IMR-90 (cell line): Measurements from ENCODE around the gene WWP2. TPM values are rescaled to one million over a fixed set of nuclear protein-coding genes. Genes with fewer than 3 reads are reported as not detected.
"Not testable (repeated sequence)": the region's sequence is repeated elsewhere in the genome, so short reads cannot be mapped to it uniquely, and the experiment has no call there.

ENCODE experiments used
- ATAC-seq: fragments of 200-7000 bp; cut with Tn5 transposase; 2 replicates; pipeline ENCODE4 v1.9.1; 2020; ENCODE audit warnings: low read depth, mild to moderate bottlenecking, moderate library complexity
- BruUV-seq: library from RNA; stranded (reverse); fragments of 400-500 nt; replicated peaks from 2 replicates; lab custom pipeline; 2021; lab: Mats Ljungman, UMichigan
- CTCF ChIA-PET: fragments of 300-600 bp; formaldehyde crosslinking; extraction: SDS; loops from one replicate; lab custom pipeline; 2021; ENCODE audit warnings: antibody characterized with exemption; lab: Yijun Ruan, JAX
- POLR2A ChIA-PET: fragments of 300-600 bp; sonication (Branson Sonifier 250); formaldehyde crosslinking; loops from one replicate; lab custom pipeline; 2022; ENCODE audit warnings: antibody characterized with exemption; ENCODE audit not compliant: unreplicated experiment; lab: Charles Lee
- DNase-seq: peaks from one replicate; pipeline ENCODE4 v3.0.0; 2013
- H2AFZ ChIP-seq: replicated peaks from 2 replicates; pipeline ENCODE3; 2013; ENCODE audit warnings: low read length, mild to moderate bottlenecking; ENCODE audit not compliant: poor library complexity
- H2AK5ac ChIP-seq: 2 replicates; pipeline ENCODE4 v1.6.1; 2013; ENCODE audit warnings: low read depth, low read length, inconsistent platforms
- H2AK9ac ChIP-seq: replicated peaks from 2 replicates; pipeline ENCODE3; 2013; ENCODE audit warnings: mild to moderate bottlenecking, low read depth, low read length, moderate library complexity; ENCODE audit not compliant: poor library complexity
- H2BK120ac ChIP-seq: 2 replicates; pipeline ENCODE4 v1.6.1; 2013; ENCODE audit warnings: low read depth, low read length, inconsistent platforms
- H2BK15ac ChIP-seq: 3 replicates; pipeline ENCODE4 v1.6.1; 2013; ENCODE audit warnings: low read depth, low read length, inconsistent platforms
- H2BK20ac ChIP-seq: 2 replicates; pipeline ENCODE4 v1.6.1; 2013; ENCODE audit warnings: low read depth, mild to moderate bottlenecking, inconsistent platforms, low read length, moderate library complexity
- H2BK5ac ChIP-seq: 2 replicates; pipeline ENCODE4 v1.6.1; 2013; ENCODE audit warnings: mild to moderate bottlenecking, low read depth, low read length, inconsistent platforms; ENCODE audit not compliant: poor library complexity, severe bottlenecking
- H3K14ac ChIP-seq: replicated peaks from 2 replicates; pipeline ENCODE4 v1.6.1; 2013; ENCODE audit warnings: low read depth, low read length, inconsistent platforms
- H3K18ac ChIP-seq: 2 replicates; pipeline ENCODE4 v1.6.1; 2013; ENCODE audit warnings: low read depth, low read length, control low read depth
- H3K23ac ChIP-seq: 2 replicates; pipeline ENCODE4 v1.6.1; 2013; ENCODE audit warnings: low read depth, low read length, inconsistent platforms
- H3K27ac ChIP-seq: 2 replicates; pipeline ENCODE4 v1.5.1; 2013; ENCODE audit warnings: mild to moderate bottlenecking, control low read depth, low read length; ENCODE audit not compliant: insufficient read depth
- H3K27me3 ChIP-seq: 2 replicates; pipeline ENCODE4 v1.6.1; 2013; ENCODE audit warnings: low read length; ENCODE audit not compliant: control insufficient read depth, insufficient read depth
- H3K36me3 ChIP-seq: 2 replicates; pipeline ENCODE4 v1.6.1; 2013; ENCODE audit warnings: low read length, mixed read lengths; ENCODE audit not compliant: control insufficient read depth, insufficient read depth
- H3K4ac ChIP-seq: 2 replicates; pipeline ENCODE4 v1.6.1; 2013; ENCODE audit warnings: low read depth, low read length, inconsistent platforms
- H3K4me1 ChIP-seq: 2 replicates; pipeline ENCODE4 v1.6.1; 2013; ENCODE audit warnings: low read length, mixed read lengths; ENCODE audit not compliant: control insufficient read depth, insufficient read depth
- H3K4me2 ChIP-seq: 2 replicates; pipeline ENCODE4 v1.6.1; 2013; ENCODE audit warnings: low read depth, mild to moderate bottlenecking, control low read depth, low read length, moderate library complexity
- H3K4me3 ChIP-seq: 2 replicates; pipeline ENCODE4 v1.5.1; 2013; ENCODE audit warnings: low read depth, mild to moderate bottlenecking, control low read depth, low read length, moderate library complexity; ENCODE audit not compliant: insufficient read depth
- H3K56ac ChIP-seq: 2 replicates; pipeline ENCODE4 v1.6.1; 2013; ENCODE audit warnings: low read length, inconsistent platforms; ENCODE audit not compliant: insufficient read depth; ENCODE audit errors: extremely low read depth
- H3K79me1 ChIP-seq, 2 experiments: 2 replicates each; pipeline ENCODE4 v1.6.1; 2013; ENCODE audit warnings: low read length in 2 of 2, inconsistent platforms in 1 of 2, low read depth in 1 of 2
- H3K9ac ChIP-seq: 2 replicates; pipeline ENCODE4 v1.6.1; 2013; ENCODE audit warnings: low read depth, low read length, control low read depth
- H3K9me1 ChIP-seq: 2 replicates; pipeline ENCODE4 v1.6.1; 2013; ENCODE audit warnings: low read length, inconsistent platforms; ENCODE audit not compliant: insufficient read depth
- H3K9me3 ChIP-seq: 2 replicates; pipeline ENCODE4 v1.6.1; 2013; ENCODE audit warnings: low read length; ENCODE audit not compliant: control insufficient read depth, insufficient read depth
- H4K20me1 ChIP-seq: 2 replicates; pipeline ENCODE4 v1.6.1; 2013; ENCODE audit warnings: low read length, inconsistent platforms; ENCODE audit not compliant: insufficient read depth
- H4K5ac ChIP-seq: 2 replicates; pipeline ENCODE4 v1.6.1; 2013; ENCODE audit warnings: mild to moderate bottlenecking, low read depth, low read length, control low read depth
- H4K8ac ChIP-seq, 2 experiments: 2 replicates each; pipeline ENCODE4 v1.6.1; 2013; ENCODE audit warnings: low read depth in 2 of 2, low read length in 2 of 2, control low read depth in 1 of 2, inconsistent platforms in 1 of 2
- H4K91ac ChIP-seq: 2 replicates; pipeline ENCODE4 v1.6.1; 2013; ENCODE audit warnings: low read depth, low read length, inconsistent platforms; ENCODE audit not compliant: insufficient read depth
- WGBS, 2 experiments: methylation state at CpG; one replicate each; pipeline versions ENCODE4 v1.1.5 to v1.1.7; 2013; ENCODE audit warnings: missing lambda C conversion rate in 2 of 2; ENCODE audit not compliant: insufficient read length in 1 of 2; ENCODE audit errors: extremely low coverage in 2 of 2; 5-methylcytosine and 5-hydroxymethylcytosine counted together
- dilution Hi-C: fragments of 300-500 bp; cut with HindIII; formaldehyde crosslinking; loops from one replicate; pipeline ENCODE4 v1.14.3; 2018; ENCODE audit warnings: low sequenced_read_pairs; ENCODE audit not compliant: unreplicated experiment
- in situ Hi-C: fragments of 300-500 bp; cut with MboI; formaldehyde crosslinking; loops from 3 replicates; pipeline ENCODE4 v1.14.3; 2019; ENCODE audit warnings: low sequenced_read_pairs, inconsistent platforms, mixed read lengths
- intact Hi-C: fragments of 100-400 bp; cut with micrococcal nuclease; formaldehyde crosslinking; loops from 2 replicates; pipeline ENCODE4 v1.10.0; 2022
- polyA plus RNA-seq, 3 experiments: library from polyadenylated mRNA; depleted of rRNA; stranded (reverse); fragments of >200 nt; gene quantifications; 2 replicates each; pipeline ENCODE4 v1.2.3, GENCODE V29; 2012; ENCODE audit warnings: low replicate concordance in 1 of 3
- total RNA-seq: library from RNA; depleted of rRNA; stranded (reverse); fragments of >200 nt; gene quantifications from 2 replicates; pipeline ENCODE4 v1.2.3, GENCODE V29; 2012

The WWP2 gene
- total and polyA plus RNA-seq, 2 of the 4 experiments (the other 2 are of a cell fraction): 12.7 to 13.7 TPM

GRCh38 chr16:69972935-69973334 lies 210.8 kb downstream of the WWP2 start:
- H4K8ac ChIP-seq, H2BK15ac ChIP-seq, in situ Hi-C loops, intact Hi-C loops, H3K27ac ChIP-seq, H2BK5ac ChIP-seq, H3K14ac ChIP-seq, H4K20me1 ChIP-seq, dilution Hi-C loops, H3K9me1 ChIP-seq, DNase-seq, H4K91ac ChIP-seq, ATAC-seq, CTCF ChIA-PET, H3K4me1 ChIP-seq, H2AFZ ChIP-seq, H3K4me3 ChIP-seq, H3K18ac ChIP-seq, H2AK5ac ChIP-seq, BruUV-seq, H3K4ac ChIP-seq, H3K23ac ChIP-seq, H2AK9ac ChIP-seq, POLR2A ChIA-PET, H3K9ac ChIP-seq, H3K9me3 ChIP-seq, H4K5ac ChIP-seq, H2BK120ac ChIP-seq, H2BK20ac ChIP-seq, H3K36me3 ChIP-seq, H3K79me1 ChIP-seq, H3K56ac ChIP-seq, H3K4me2 ChIP-seq, H3K27me3 ChIP-seq: not testable (repeated sequence)
- no CpG with 5 or more reads among the region's 8 CpGs for WGBS, 2 experiments

DNA sequence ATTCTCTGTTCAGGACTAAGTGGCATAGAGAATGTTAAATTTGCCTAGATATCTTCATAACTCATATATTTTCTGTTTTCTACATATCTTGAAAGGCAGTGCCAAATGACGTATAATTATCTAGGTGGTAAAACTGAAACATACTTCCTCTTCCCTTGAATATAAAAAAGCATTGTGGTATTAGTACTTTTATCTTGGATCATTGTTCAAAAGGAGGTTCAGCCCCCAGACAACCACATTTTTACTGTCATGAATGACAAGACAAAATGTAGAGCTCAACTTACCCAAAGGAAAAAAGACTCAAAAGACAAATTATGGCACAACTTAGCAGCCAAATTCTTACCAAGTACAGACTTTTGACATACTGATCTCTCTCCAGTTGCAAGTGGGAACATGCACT lies 223.1 kb downstream of the WWP2 start:
- H3K4ac ChIP-seq, H3K9me1 ChIP-seq, H2BK15ac ChIP-seq, H3K14ac ChIP-seq, BruUV-seq, H3K4me1 ChIP-seq, H3K4me2 ChIP-seq, CTCF ChIA-PET, H3K27ac ChIP-seq, H3K9ac ChIP-seq, ATAC-seq, POLR2A ChIA-PET, H2AK5ac ChIP-seq, H3K27me3 ChIP-seq, H3K79me1 ChIP-seq, H3K36me3 ChIP-seq, H2BK20ac ChIP-seq, H4K5ac ChIP-seq, H2AFZ ChIP-seq, DNase-seq, H4K8ac ChIP-seq, H2AK9ac ChIP-seq, H2BK5ac ChIP-seq, in situ Hi-C loops, intact Hi-C loops, H4K20me1 ChIP-seq, H3K56ac ChIP-seq, H3K9me3 ChIP-seq, H4K91ac ChIP-seq, dilution Hi-C loops, H2BK120ac ChIP-seq, H3K4me3 ChIP-seq, H3K23ac ChIP-seq, H3K18ac ChIP-seq: not testable (repeated sequence)
- WGBS, 2 experiments: no CpG with 5 or more reads among the region's 1 CpG
